GM12878 (cell line): ENCODE measurements around the gene ARHGAP15. TPM values are rescaled to one million over a fixed set of nuclear protein-coding genes. Genes with fewer than 3 reads are reported as not detected.

ENCODE experiments used
- ATAC-seq: fragments of 200-7000 bp; cut with Tn5 transposase; 3 replicates; pipeline ENCODE4 v1.9.1; 2020; ENCODE audit warnings: mild to moderate bottlenecking, moderate library complexity
- BruUV-seq: library from RNA; stranded (reverse); fragments of 400-500 nt; replicated peaks from 2 replicates; lab custom pipeline; 2021; lab: Mats Ljungman, UMichigan
- CTCF ChIA-PET: fragments of 300-600 bp; sonication (Branson Sonifier 250); formaldehyde crosslinking; extraction: SDS; loops from one replicate; lab custom pipeline; 2021; ENCODE audit warnings: inconsistent platforms; lab: Yijun Ruan, JAX
- POLR2A ChIA-PET: fragments of 350-600 bp; formaldehyde crosslinking; extraction: SDS; loops from one replicate; lab custom pipeline; 2021; ENCODE audit warnings: inconsistent platforms; lab: Charles Lee
- RAD21 ChIA-PET: fragments of 300-600 bp; sonication (Branson Sonifier 250); formaldehyde crosslinking; loops from one replicate; lab custom pipeline; 2023; ENCODE audit warnings: antibody characterized with exemption; ENCODE audit not compliant: unreplicated experiment; lab: Charles Lee
- SMC1A ChIA-PET: fragments of 300-600 bp; sonication (Branson Sonifier 250); formaldehyde crosslinking; loops from one replicate; lab custom pipeline; 2023; ENCODE audit not compliant: unreplicated experiment, uncharacterized antibody; lab: Charles Lee
- DNase-seq: peaks from one replicate; pipeline ENCODE4 v3.0.0-alpha.2; 2011; ENCODE audit warnings: low read depth, low spot score
- FAIRE-seq: peaks from 3 replicates; lab custom pipeline; 2011; peaks lifted over from hg19 to GRCh38; lab: Jason Lieb, UNC
- H2AFZ ChIP-seq: 2 replicates; pipeline ENCODE4 v1.6.0; 2011; ENCODE audit warnings: low read depth, low read length, control low read depth; ENCODE audit not compliant: control insufficient read depth
- H3K27ac ChIP-seq: 2 replicates; pipeline ENCODE4 v1.5.1; 2011; ENCODE audit warnings: control low read depth; ENCODE audit not compliant: control insufficient read depth, insufficient read depth
- H3K27me3 ChIP-seq, 2 experiments: replicated peaks in 1 of 2; 2 replicates each; pipeline versions ENCODE4 v1.6.0 to v1.6.1; 2011; ENCODE audit warnings: low read length in 1 of 2; ENCODE audit not compliant: control insufficient read depth in 2 of 2, insufficient read depth in 2 of 2
- H3K36me3 ChIP-seq, 2 experiments: 2 replicates each; pipeline ENCODE4 v1.5.1; 2011; ENCODE audit warnings: low read length in 1 of 2; ENCODE audit not compliant: control insufficient read depth in 2 of 2, insufficient read depth in 2 of 2
- H3K4me1 ChIP-seq: 2 replicates; pipeline ENCODE4 v1.6.1; 2011; ENCODE audit warnings: mild to moderate bottlenecking, low read length, moderate library complexity, mixed read lengths; ENCODE audit not compliant: control insufficient read depth, insufficient read depth
- H3K4me2 ChIP-seq: 2 replicates; pipeline ENCODE4 v1.6.0; 2011; ENCODE audit warnings: control low read depth; ENCODE audit not compliant: control insufficient read depth, insufficient read depth
- H3K4me3 ChIP-seq: fragments of 200-600 bp; sonication (generic); 2 replicates; pipeline ENCODE4 v1.5.1; 2016
- H3K79me2 ChIP-seq: 2 replicates; pipeline ENCODE4 v1.6.0; 2011; ENCODE audit warnings: low read length; ENCODE audit not compliant: control insufficient read depth, insufficient read depth
- H3K9ac ChIP-seq: 2 replicates; pipeline ENCODE4 v1.8.0; 2011; ENCODE audit warnings: low read length, control low read depth, mixed read lengths; ENCODE audit not compliant: control insufficient read depth, insufficient read depth
- H3K9me3 ChIP-seq: replicated peaks from 3 replicates; pipeline ENCODE4 v1.5.1; 2011; ENCODE audit warnings: mild to moderate bottlenecking, low read length; ENCODE audit not compliant: control insufficient read depth, insufficient read depth
- H4K20me1 ChIP-seq: 2 replicates; pipeline ENCODE4 v1.6.0; 2011; ENCODE audit not compliant: control insufficient read depth, insufficient read depth
- CREM ChIP-seq: IDR thresholded peaks from 2 replicates; pipeline ENCODE4 v1.6.1; 2014; ENCODE audit warnings: antibody characterized with exemption, low read depth
- DPF2 ChIP-seq: fragments of 450-650 bp; IDR thresholded peaks from 2 replicates; pipeline ENCODE4 v1.6.1; 2017; ENCODE audit warnings: mild to moderate bottlenecking
- HDAC2 ChIP-seq: fragments of 200-600 bp; sonication (generic); IDR thresholded peaks from 2 replicates; pipeline ENCODE4 v1.6.1; 2017
- MYB ChIP-seq: fragments of 150-350 bp; IDR thresholded peaks from 2 replicates; pipeline ENCODE4 v1.6.1; 2014; ENCODE audit warnings: mild to moderate bottlenecking, low read depth, low read length, borderline replicate concordance
- POLR2AphosphoS2 ChIP-seq: IDR thresholded peaks from 2 replicates; pipeline ENCODE4 v1.6.1; 2011; ENCODE audit warnings: low read depth, mild to moderate bottlenecking, low read length, improper control_type of control experiment, moderate library complexity
- RAD21 ChIP-seq: IDR thresholded peaks from 2 replicates; pipeline ENCODE4 v1.6.1; 2011; ENCODE audit warnings: mild to moderate bottlenecking, low read depth, low read length, moderate library complexity; ENCODE audit not compliant: insufficient read depth
- RBBP5 ChIP-seq: fragments of 200-600 bp; sonication (generic); conservative IDR thresholded peaks from 2 replicates; pipeline ENCODE4 v1.6.1; 2016
- RCOR1 ChIP-seq: conservative IDR thresholded peaks from 2 replicates; pipeline ENCODE4 v1.6.1; 2012; ENCODE audit warnings: low read depth, low read length, improper control_type of control experiment
- SMARCA5 ChIP-seq: fragments of 450-650 bp; IDR thresholded peaks from 2 replicates; pipeline ENCODE4 v1.6.1; 2017; ENCODE audit warnings: mild to moderate bottlenecking
- YY1 ChIP-seq: IDR thresholded peaks from 2 replicates; pipeline ENCODE4 v1.6.1; 2011; ENCODE audit warnings: low read depth, mild to moderate bottlenecking, low read length
- ZNF207 ChIP-seq: fragments of 450-650 bp; IDR thresholded peaks from 2 replicates; pipeline ENCODE4 v1.6.1; 2014; ENCODE audit warnings: antibody characterized with exemption, mild to moderate bottlenecking, borderline replicate concordance
- WGBS: methylation state at CpG from one replicate; pipeline ENCODE4 v1.1.6; 2016; ENCODE audit warnings: low lambda C conversion rate; ENCODE audit not compliant: insufficient replicate concordance, insufficient coverage; ENCODE audit errors: missing lambda C conversion rate; 5-methylcytosine and 5-hydroxymethylcytosine counted together
- in situ Hi-C: fragments of 300-500 bp; cut with MboI; formaldehyde crosslinking; loops from 9 replicates; pipeline ENCODE4 v1.14.3; 2018; ENCODE audit warnings: mixed read lengths
- intact Hi-C: fragments of 100-400 bp; cut with micrococcal nuclease; formaldehyde crosslinking; loops from one replicate; pipeline ENCODE4 v1.14.2; 2022; ENCODE audit not compliant: unreplicated experiment
- polyA plus RNA-seq, 11 experiments: library from polyadenylated mRNA; depleted of rRNA in 4 of 11; unstranded in 6 of 11; stranded (reverse) in 5 of 11; fragments of >200 nt; fragmentation: Nextera tagmentation in 4 of 11; fragmentation: Illumina TruSeq in 1 of 11; extraction: Ambion mirVana in 4 of 11; extraction: Trizol in 1 of 11; gene quantifications; 1 replicate in 1 of 11; 2 replicates in 10 of 11; pipeline versions ENCODE4 v1.2.1 to v1.2.3, GENCODE V29; 2011 to 2016; ENCODE audit warnings: inconsistent platforms in 2 of 11, missing spikeins in 2 of 11, low read depth in 1 of 11
- total RNA-seq, 4 experiments: library from RNA; depleted of rRNA in 3 of 4; stranded (reverse); fragments of >200 nt in 3 of 4; fragmentation: Illumina TruSeq in 1 of 4; extraction: Trizol in 1 of 4; gene quantifications; 2 replicates each; pipeline versions ENCODE4 v1.2.1 to v1.2.3, GENCODE V29; 2013 to 2021
- TF ChIP-seq, protein P1 (sequence below): fragments of 450-650 bp; formaldehyde crosslinking; IDR thresholded peaks from 2 replicates; pipeline ENCODE4 v1.5.0; 2022; ENCODE audit warnings: mild to moderate bottlenecking, missing genetic modification characterization
- TF ChIP-seq, protein P2 (sequence below): fragments of 450-650 bp; IDR thresholded peaks from 2 replicates; pipeline ENCODE4 v1.6.1; 2017; ENCODE audit warnings: mild to moderate bottlenecking, low read depth, inconsistent platforms; ENCODE audit not compliant: poor library complexity, severe bottlenecking
- TF ChIP-seq, protein P3 (sequence below): fragments of 450-650 bp; IDR thresholded peaks from 2 replicates; pipeline ENCODE4 v1.6.1; 2016; ENCODE audit warnings: mild to moderate bottlenecking

Gene ARHGAP15
- total and polyA plus RNA-seq, 10 of the 15 experiments (the other 5 are each of a cell fraction or from before 2014, with no cell fraction given), result 38.0 to 92.6 (median 66.7) TPM

DNA sequence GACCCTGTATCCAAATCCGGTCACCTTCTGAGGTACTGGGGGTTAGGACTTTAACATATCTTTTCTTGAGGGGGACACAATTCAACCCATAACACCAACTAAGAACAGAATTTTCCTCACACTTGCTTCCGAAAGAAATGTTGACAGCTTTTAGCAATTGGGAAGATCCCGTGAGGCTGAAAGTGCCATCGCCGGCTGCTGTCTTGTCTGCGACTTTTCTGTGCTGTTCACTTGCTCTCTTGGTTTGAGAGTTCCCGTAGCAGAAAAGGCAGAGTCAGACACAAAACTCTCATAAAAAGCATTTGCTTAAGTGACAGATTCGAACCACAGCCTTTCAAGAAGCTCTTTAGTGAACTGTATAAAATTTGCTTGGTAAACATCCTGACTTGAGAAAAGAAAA lies 253.4 kb downstream of the ARHGAP15 start:
- ChIA-PET SMC1A (interaction anchor here (0.8 kb wide), 1 partner anchor 21 kb away, joined by 3 read pairs; no protein-coding TSS in a partner anchor), POLR2A (no interaction called here), RAD21 (no interaction called here), CTCF (interaction anchor here (0.6 kb wide), 1 partner anchor 40 kb away, joined by 3 read pairs; no protein-coding TSS in a partner anchor)
- TF ChIP-seq YY1 (no peak), RBBP5 (no peak), POLR2AphosphoS2 (no peak), CREM (no peak), SMARCA5 (no peak), RCOR1 (no peak), MYB (no peak), DPF2 (no peak), HDAC2 (no peak), RAD21 (no peak), ZNF207 (no peak)
- TF ChIP-seq, protein P1, sequence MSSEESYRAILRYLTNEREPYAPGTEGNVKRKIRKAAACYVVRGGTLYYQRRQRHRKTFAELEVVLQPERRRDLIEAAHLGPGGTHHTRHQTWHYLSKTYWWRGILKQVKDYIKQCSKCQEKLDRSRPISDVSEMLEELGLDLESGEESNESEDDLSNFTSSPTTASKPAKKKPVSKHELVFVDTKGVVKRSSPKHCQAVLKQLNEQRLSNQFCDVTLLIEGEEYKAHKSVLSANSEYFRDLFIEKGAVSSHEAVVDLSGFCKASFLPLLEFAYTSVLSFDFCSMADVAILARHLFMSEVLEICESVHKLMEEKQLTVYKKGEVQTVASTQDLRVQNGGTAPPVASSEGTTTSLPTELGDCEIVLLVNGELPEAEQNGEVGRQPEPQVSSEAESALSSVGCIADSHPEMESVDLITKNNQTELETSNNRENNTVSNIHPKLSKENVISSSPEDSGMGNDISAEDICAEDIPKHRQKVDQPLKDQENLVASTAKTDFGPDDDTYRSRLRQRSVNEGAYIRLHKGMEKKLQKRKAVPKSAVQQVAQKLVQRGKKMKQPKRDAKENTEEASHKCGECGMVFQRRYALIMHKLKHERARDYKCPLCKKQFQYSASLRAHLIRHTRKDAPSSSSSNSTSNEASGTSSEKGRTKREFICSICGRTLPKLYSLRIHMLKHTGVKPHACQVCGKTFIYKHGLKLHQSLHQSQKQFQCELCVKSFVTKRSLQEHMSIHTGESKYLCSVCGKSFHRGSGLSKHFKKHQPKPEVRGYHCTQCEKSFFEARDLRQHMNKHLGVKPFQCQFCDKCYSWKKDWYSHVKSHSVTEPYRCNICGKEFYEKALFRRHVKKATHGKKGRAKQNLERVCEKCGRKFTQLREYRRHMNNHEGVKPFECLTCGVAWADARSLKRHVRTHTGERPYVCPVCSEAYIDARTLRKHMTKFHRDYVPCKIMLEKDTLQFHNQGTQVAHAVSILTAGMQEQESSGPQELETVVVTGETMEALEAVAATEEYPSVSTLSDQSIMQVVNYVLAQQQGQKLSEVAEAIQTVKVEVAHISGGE, result no peak
- TF ChIP-seq, protein P2, sequence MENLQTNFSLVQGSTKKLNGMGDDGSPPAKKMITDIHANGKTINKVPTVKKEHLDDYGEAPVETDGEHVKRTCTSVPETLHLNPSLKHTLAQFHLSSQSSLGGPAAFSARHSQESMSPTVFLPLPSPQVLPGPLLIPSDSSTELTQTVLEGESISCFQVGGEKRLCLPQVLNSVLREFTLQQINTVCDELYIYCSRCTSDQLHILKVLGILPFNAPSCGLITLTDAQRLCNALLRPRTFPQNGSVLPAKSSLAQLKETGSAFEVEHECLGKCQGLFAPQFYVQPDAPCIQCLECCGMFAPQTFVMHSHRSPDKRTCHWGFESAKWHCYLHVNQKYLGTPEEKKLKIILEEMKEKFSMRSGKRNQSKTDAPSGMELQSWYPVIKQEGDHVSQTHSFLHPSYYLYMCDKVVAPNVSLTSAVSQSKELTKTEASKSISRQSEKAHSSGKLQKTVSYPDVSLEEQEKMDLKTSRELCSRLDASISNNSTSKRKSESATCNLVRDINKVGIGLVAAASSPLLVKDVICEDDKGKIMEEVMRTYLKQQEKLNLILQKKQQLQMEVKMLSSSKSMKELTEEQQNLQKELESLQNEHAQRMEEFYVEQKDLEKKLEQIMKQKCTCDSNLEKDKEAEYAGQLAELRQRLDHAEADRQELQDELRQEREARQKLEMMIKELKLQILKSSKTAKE, result no peak
- TF ChIP-seq, protein P3, sequence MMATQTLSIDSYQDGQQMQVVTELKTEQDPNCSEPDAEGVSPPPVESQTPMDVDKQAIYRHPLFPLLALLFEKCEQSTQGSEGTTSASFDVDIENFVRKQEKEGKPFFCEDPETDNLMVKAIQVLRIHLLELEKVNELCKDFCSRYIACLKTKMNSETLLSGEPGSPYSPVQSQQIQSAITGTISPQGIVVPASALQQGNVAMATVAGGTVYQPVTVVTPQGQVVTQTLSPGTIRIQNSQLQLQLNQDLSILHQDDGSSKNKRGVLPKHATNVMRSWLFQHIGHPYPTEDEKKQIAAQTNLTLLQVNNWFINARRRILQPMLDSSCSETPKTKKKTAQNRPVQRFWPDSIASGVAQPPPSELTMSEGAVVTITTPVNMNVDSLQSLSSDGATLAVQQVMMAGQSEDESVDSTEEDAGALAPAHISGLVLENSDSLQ, result no peak
- H3K4me2 ChIP-seq, result no peak overlapping the region
- no peaks in the 10 kb centered on the region for H3K36me3 ChIP-seq
- no peak overlapping the region for H3K9ac ChIP-seq
- in situ Hi-C loops (no loop called here), intact Hi-C loops (no loop called here)
- H3K79me2 ChIP-seq, result no peaks in the 10 kb centered on the region
- H2AFZ ChIP-seq, result no peak overlapping the region
- WGBS, result 99% methylated on average over 8 of the region's 8 CpGs
- H3K9me3 ChIP-seq, result no peaks in the 10 kb centered on the region
- DNase-seq (no peak), ATAC-seq (no peak), FAIRE-seq (no peak)
- H3K4me3 ChIP-seq, result no peak overlapping the region
- H3K27me3 ChIP-seq, result no peaks in the 10 kb centered on the region
- no peaks in the 10 kb centered on the region for H4K20me1 ChIP-seq
- no peaks in the 10 kb centered on the region for H3K4me1 ChIP-seq
- H3K27ac ChIP-seq, result no peak overlapping the region
- BruUV-seq, result no TSS peak
